Duodenal mucosa (tissue), 2 donors: ENCODE data around the gene ATP11A.
A peak's percentile ranks its signal among the peaks of the same experiment; 100 is the strongest.

Source experiments
- H3K27ac ChIP-seq: one replicate; pipeline ENCODE4 v1.7.0; 2013; ENCODE audit warnings: low read depth, low read length
- H3K27me3 ChIP-seq, 2 donors: one replicate each; pipeline ENCODE4 v1.7.0; 2013; ENCODE audit warnings: low read length in 2 of 2, control low read depth in 1 of 2; ENCODE audit not compliant: insufficient read depth in 2 of 2, control insufficient read depth in 1 of 2
- H3K36me3 ChIP-seq, 2 donors: one replicate each; pipeline ENCODE4 v1.7.0; 2013; ENCODE audit warnings: low read length in 2 of 2, control low read depth in 1 of 2; ENCODE audit not compliant: insufficient read depth in 2 of 2, control insufficient read depth in 1 of 2
- H3K4me1 ChIP-seq, 2 donors: one replicate each; pipeline ENCODE4 v1.7.0; 2013; ENCODE audit warnings: low read length in 2 of 2, control low read depth in 1 of 2; ENCODE audit not compliant: insufficient read depth in 2 of 2, control insufficient read depth in 1 of 2
- H3K4me3 ChIP-seq, 2 donors: one replicate each; pipeline ENCODE4 v1.7.0; 2013; ENCODE audit warnings: low read length in 2 of 2, low read depth in 1 of 2
- H3K9ac ChIP-seq, 2 donors: one replicate each; pipeline ENCODE4 v1.7.0; 2013; ENCODE audit warnings: low read length in 2 of 2, low read depth in 1 of 2
- H3K9me3 ChIP-seq, 2 donors: one replicate each; pipeline ENCODE4 v1.7.0; 2013; ENCODE audit warnings: low read length in 2 of 2, control low read depth in 1 of 2; ENCODE audit not compliant: control insufficient read depth in 1 of 2

ATP11A gene

GRCh38 chr13:112716461-112716820 is 26.6 kb downstream of the ATP11A start:
- no peaks in the 10 kb centered on the region for H3K36me3 ChIP-seq
- H3K9me3 ChIP-seq, result no peaks in the 10 kb centered on the region
- no peak overlapping the region for H3K4me3 ChIP-seq
- H3K27me3 ChIP-seq, result no peaks in the 10 kb centered on the region
- H3K9ac ChIP-seq, result no peak overlapping the region
- no peak overlapping the region for H3K27ac ChIP-seq
- peaks cover 19 to 31% of the 10 kb centered on the region in 2 donors for H3K4me1 ChIP-seq

GRCh38 chr13:112716841-112717520 is 27.1 kb downstream of the ATP11A start:
- H3K36me3 ChIP-seq, result no peaks in the 10 kb centered on the region
- H3K27ac ChIP-seq, result no peak overlapping the region
- H3K27me3 ChIP-seq, result no peaks in the 10 kb centered on the region
- no peak overlapping the region for H3K9ac ChIP-seq
- no peaks in the 10 kb centered on the region for H3K9me3 ChIP-seq
- H3K4me1 ChIP-seq, result peaks cover 17 to 34% of the 10 kb centered on the region in 2 donors
- H3K4me3 ChIP-seq, result no peak overlapping the region

- Histone ChIP-seq H3K36me3 (no peaks in the 10 kb centered on the region), H3K4me1 (peaks cover 16 to 32% of the 10 kb centered on the region in 2 donors), H3K4me3 (no peak overlapping the region), H3K27me3 (no peaks in the 10 kb centered on the region), H3K9me3 (no peaks in the 10 kb centered on the region), H3K27ac (no peak overlapping the region), H3K9ac (no peak overlapping the region)
Measured at GRCh38 chr13:112718318-112718717, 28.5 kb downstream of the ATP11A start.

- no peaks in the 10 kb centered on the region for H3K36me3 ChIP-seq
- H3K9ac ChIP-seq, result no peak overlapping the region
- H3K4me1 ChIP-seq, result peaks cover 16 to 32% of the 10 kb centered on the region in 2 donors
- no peaks in the 10 kb centered on the region for H3K27me3 ChIP-seq
- no peak overlapping the region for H3K4me3 ChIP-seq
- no peaks in the 10 kb centered on the region for H3K9me3 ChIP-seq
- H3K27ac ChIP-seq, result no peak overlapping the region
Measured at GRCh38 chr13:112719016-112719415, 29.2 kb downstream of the ATP11A start.

GRCh38 chr13:112719556-112719955 is 29.7 kb downstream of the ATP11A start:
- H3K36me3 ChIP-seq, result no peaks in the 10 kb centered on the region
- no peak overlapping the region for H3K27ac ChIP-seq
- peaks cover 16 to 33% of the 10 kb centered on the region in 2 donors for H3K4me1 ChIP-seq
- H3K4me3 ChIP-seq, result no peak overlapping the region
- no peaks in the 10 kb centered on the region for H3K9me3 ChIP-seq
- no peak overlapping the region for H3K9ac ChIP-seq
- H3K27me3 ChIP-seq, result no peaks in the 10 kb centered on the region

GRCh38 chr13:112720251-112720650 is 30.4 kb downstream of the ATP11A start:
- H3K27me3 ChIP-seq, result no peaks in the 10 kb centered on the region
- no peak overlapping the region for H3K4me3 ChIP-seq
- H3K27ac ChIP-seq, result no peak overlapping the region
- H3K36me3 ChIP-seq, result no peaks in the 10 kb centered on the region
- no peaks in the 10 kb centered on the region for H3K9me3 ChIP-seq
- peaks cover 21 to 40% of the 10 kb centered on the region in 2 donors for H3K4me1 ChIP-seq
- H3K9ac ChIP-seq, result no peak overlapping the region

- H3K27me3 ChIP-seq, result no peaks in the 10 kb centered on the region
- no peak overlapping the region for H3K4me3 ChIP-seq
- H3K27ac ChIP-seq, result no peak overlapping the region
- no peaks in the 10 kb centered on the region for H3K9me3 ChIP-seq
- H3K4me1 ChIP-seq, result peaks cover 27 to 45% of the 10 kb centered on the region in 2 donors
- H3K9ac ChIP-seq, result peak overlapping the region in 1 of 2 donors; percentile 3
- peaks cover 0 to 3% of the 10 kb centered on the region in 2 donors for H3K36me3 ChIP-seq
Measured at GRCh38 chr13:112720814-112721197, 31.0 kb downstream of the ATP11A start.

- no peaks in the 10 kb centered on the region for H3K27me3 ChIP-seq
- no peak overlapping the region for H3K27ac ChIP-seq
- peaks cover 28 to 48% of the 10 kb centered on the region in 2 donors for H3K4me1 ChIP-seq
- peaks cover 0 to 3% of the 10 kb centered on the region in 2 donors for H3K36me3 ChIP-seq
- H3K4me3 ChIP-seq, result peak overlapping the region in 1 of 2 donors; percentile 21
- H3K9ac ChIP-seq, result peak overlapping the region; percentile 3 to 18
- no peaks in the 10 kb centered on the region for H3K9me3 ChIP-seq
Measured at GRCh38 chr13:112721198-112722104, 31.6 kb downstream of the ATP11A start.

GRCh38 chr13:112722433-112723263 is 32.8 kb downstream of the ATP11A start:
- Histone ChIP-seq H3K27me3 (no peaks in the 10 kb centered on the region), H3K36me3 (peaks cover 0 to 3% of the 10 kb centered on the region in 2 donors), H3K4me1 (peaks cover 28 to 48% of the 10 kb centered on the region in 2 donors), H3K9ac (no peak overlapping the region), H3K4me3 (peak overlapping the region in 1 of 2 donors; percentile 19), H3K9me3 (no peaks in the 10 kb centered on the region), H3K27ac (no peak overlapping the region)
